ENCODE data around the gene UQCC5.

GRCh38 chr3:52570076-52570475 is 33.7 kb downstream of the UQCC5 start:
- no peak for TF ChIP-seq CTCF (tag by site-specific recombination; IDR thresholded peaks at IDR 0.05)
- no peak for TF ChIP-seq KLF7 (tag by site-specific recombination; IDR thresholded peaks at IDR 0.05; ENCODE audit: borderline replicate concordance)
- TF ChIP-seq, protein P1, sequence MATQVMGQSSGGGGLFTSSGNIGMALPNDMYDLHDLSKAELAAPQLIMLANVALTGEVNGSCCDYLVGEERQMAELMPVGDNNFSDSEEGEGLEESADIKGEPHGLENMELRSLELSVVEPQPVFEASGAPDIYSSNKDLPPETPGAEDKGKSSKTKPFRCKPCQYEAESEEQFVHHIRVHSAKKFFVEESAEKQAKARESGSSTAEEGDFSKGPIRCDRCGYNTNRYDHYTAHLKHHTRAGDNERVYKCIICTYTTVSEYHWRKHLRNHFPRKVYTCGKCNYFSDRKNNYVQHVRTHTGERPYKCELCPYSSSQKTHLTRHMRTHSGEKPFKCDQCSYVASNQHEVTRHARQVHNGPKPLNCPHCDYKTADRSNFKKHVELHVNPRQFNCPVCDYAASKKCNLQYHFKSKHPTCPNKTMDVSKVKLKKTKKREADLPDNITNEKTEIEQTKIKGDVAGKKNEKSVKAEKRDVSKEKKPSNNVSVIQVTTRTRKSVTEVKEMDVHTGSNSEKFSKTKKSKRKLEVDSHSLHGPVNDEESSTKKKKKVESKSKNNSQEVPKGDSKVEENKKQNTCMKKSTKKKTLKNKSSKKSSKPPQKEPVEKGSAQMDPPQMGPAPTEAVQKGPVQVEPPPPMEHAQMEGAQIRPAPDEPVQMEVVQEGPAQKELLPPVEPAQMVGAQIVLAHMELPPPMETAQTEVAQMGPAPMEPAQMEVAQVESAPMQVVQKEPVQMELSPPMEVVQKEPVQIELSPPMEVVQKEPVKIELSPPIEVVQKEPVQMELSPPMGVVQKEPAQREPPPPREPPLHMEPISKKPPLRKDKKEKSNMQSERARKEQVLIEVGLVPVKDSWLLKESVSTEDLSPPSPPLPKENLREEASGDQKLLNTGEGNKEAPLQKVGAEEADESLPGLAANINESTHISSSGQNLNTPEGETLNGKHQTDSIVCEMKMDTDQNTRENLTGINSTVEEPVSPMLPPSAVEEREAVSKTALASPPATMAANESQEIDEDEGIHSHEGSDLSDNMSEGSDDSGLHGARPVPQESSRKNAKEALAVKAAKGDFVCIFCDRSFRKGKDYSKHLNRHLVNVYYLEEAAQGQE (tag by site-specific recombination; IDR thresholded peaks at IDR 0.05): no peak
- TF ChIP-seq KLF16 (tag by site-specific recombination; IDR thresholded peaks at IDR 0.05): no peak
- no peak for TF ChIP-seq ZNF274 (IDR thresholded peaks at IDR 0.05; ENCODE audit: low read length)
- no peak for TF ChIP-seq ZNF274 (tag by site-specific recombination; IDR thresholded peaks at IDR 0.05; ENCODE audit: borderline replicate concordance)
- TF ChIP-seq, protein P2, sequence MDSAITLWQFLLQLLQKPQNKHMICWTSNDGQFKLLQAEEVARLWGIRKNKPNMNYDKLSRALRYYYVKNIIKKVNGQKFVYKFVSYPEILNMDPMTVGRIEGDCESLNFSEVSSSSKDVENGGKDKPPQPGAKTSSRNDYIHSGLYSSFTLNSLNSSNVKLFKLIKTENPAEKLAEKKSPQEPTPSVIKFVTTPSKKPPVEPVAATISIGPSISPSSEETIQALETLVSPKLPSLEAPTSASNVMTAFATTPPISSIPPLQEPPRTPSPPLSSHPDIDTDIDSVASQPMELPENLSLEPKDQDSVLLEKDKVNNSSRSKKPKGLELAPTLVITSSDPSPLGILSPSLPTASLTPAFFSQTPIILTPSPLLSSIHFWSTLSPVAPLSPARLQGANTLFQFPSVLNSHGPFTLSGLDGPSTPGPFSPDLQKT (IDR thresholded peaks at IDR 0.05; ENCODE audit: borderline replicate concordance, low read depth, low read length): no peak
- TF ChIP-seq ZNF404 (tag by site-specific recombination; IDR thresholded peaks at IDR 0.05): no peak
